Measurements from ENCODE around the gene MIF. TPM values are rescaled to one million over a fixed set of nuclear protein-coding genes. Genes with fewer than 3 reads are reported as not detected.
A peak's percentile ranks its signal among the peaks of the same experiment; 100 is the strongest.
"Not testable (repeated sequence)": the region's sequence is repeated elsewhere in the genome, so short reads cannot be mapped to it uniquely, and the experiment has no call there.

Gene MIF
- total and polyA plus RNA-seq, 7 donors, result 110 to 277 (median 131) TPM

DNA sequence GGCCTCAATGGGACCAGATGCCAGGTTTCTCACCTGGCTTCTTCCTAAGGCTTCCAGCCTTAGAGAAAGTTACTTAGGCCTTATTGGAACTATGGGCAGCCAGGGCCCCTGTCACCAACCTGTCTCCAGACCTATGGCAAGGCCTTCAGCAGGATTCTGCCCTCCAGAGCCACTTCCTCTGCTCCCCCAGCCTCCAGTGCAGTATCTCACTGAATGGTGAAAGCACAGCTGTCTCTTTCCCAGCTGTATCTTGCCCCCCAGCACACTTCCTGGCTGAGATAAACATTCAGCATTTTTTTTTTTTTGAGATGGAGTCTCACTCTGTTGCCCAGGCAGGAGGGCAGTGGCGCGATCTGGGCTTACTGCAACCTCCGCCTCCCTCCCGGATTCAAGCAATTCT is 35.0 kb upstream of the MIF start:
- no peak for DNase-seq
- H3K27ac ChIP-seq, result no peak overlapping the region
- no peak overlapping the region for H3K4me3 ChIP-seq
- peaks cover 0 to 5% of the 10 kb centered on the region in 2 donors for H3K36me3 ChIP-seq (ENCODE audit: insufficient read depth in 1 of 2, low read depth in 1 of 2)
- no peaks in the 10 kb centered on the region for H3K9me3 ChIP-seq
- intact Hi-C loops (cut with DNase I), result no loop called here
- 94 to 95% (median 95%) methylated on average over 4 of the region's 4 CpGs for WGBS, 3 donors
- TF ChIP-seq, protein P1, sequence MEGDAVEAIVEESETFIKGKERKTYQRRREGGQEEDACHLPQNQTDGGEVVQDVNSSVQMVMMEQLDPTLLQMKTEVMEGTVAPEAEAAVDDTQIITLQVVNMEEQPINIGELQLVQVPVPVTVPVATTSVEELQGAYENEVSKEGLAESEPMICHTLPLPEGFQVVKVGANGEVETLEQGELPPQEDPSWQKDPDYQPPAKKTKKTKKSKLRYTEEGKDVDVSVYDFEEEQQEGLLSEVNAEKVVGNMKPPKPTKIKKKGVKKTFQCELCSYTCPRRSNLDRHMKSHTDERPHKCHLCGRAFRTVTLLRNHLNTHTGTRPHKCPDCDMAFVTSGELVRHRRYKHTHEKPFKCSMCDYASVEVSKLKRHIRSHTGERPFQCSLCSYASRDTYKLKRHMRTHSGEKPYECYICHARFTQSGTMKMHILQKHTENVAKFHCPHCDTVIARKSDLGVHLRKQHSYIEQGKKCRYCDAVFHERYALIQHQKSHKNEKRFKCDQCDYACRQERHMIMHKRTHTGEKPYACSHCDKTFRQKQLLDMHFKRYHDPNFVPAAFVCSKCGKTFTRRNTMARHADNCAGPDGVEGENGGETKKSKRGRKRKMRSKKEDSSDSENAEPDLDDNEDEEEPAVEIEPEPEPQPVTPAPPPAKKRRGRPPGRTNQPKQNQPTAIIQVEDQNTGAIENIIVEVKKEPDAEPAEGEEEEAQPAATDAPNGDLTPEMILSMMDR (IDR thresholded peaks at IDR 0.05), result no peak
- ATAC-seq, result no peak
- H3K4me1 ChIP-seq, result peaks cover 14% of the 10 kb centered on the region
- no peaks in the 10 kb centered on the region for H3K27me3 ChIP-seq (ENCODE audit: insufficient read depth in 3 of 3, low read length in 2 of 3)

DNA sequence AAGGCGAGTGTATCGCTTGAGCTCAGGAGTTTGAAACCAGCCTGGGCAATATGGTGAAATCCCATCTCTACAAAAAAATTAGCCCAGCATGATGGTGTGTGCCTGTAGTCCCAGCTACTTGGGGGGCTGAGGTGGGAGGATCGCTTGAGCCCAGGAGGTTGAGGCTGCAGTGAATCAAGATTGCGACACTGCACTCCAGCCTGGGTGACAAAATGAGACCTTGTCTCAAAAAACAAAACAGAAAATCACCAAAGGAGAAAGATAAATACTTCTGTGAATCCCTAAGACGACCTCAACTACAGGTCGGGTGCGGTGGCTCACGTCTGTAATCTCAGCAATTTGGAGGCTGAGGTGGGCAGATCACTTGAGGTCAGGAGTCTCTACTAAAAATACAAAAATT is 34.0 kb upstream of the MIF start:
- peaks cover 18% of the 10 kb centered on the region for H3K4me1 ChIP-seq
- not testable (repeated sequence) for H3K27me3 ChIP-seq (ENCODE audit: insufficient read depth in 3 of 3, low read length in 2 of 3); ATAC-seq; DNase-seq; H3K4me3 ChIP-seq; H3K36me3 ChIP-seq (ENCODE audit: insufficient read depth in 1 of 2, low read depth in 1 of 2); H3K27ac ChIP-seq; H3K9me3 ChIP-seq
- intact Hi-C loops (cut with DNase I), result loop anchor here in 1 of 2 donors (5.0 kb wide), 1 partner anchor 97 kb away; no protein-coding TSS in a partner anchor
- 88 to 98% (median 98%) methylated on average over 8 of the region's 8 CpGs for WGBS, 3 donors

DNA sequence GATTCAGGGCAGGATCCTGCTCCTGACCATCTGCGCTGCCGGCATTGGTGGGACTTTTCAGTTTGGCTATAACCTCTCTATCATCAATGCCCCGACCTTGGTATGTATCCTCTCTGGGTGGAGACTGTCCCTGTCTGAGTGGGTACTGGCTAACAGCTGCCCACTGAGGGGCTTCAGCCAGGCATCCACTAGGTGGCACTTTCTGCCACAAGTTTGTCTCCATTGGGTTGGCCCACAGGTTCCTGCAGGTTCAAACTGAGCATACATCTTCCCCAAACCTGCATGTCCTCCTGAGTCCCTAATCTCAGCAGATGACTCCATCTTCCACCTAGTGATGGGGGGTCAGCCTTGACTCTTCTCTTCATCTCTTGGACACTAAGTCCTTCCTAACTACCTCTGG is 32.1 kb upstream of the MIF start:
- peaks cover 0 to 16% of the 10 kb centered on the region in 2 donors for H3K36me3 ChIP-seq (ENCODE audit: insufficient read depth in 1 of 2, low read depth in 1 of 2)
- no peak overlapping the region for H3K27ac ChIP-seq
- no peak for DNase-seq
- WGBS, 3 donors, result 76 to 82% (median 76%) methylated on average over 3 of the region's 3 CpGs
- peaks cover 12% of the 10 kb centered on the region for H3K4me1 ChIP-seq
- no peaks in the 10 kb centered on the region for H3K9me3 ChIP-seq
- no peaks in the 10 kb centered on the region for H3K27me3 ChIP-seq (ENCODE audit: insufficient read depth in 3 of 3, low read length in 2 of 3)
- TF ChIP-seq, protein P1 (IDR thresholded peaks at IDR 0.05), result peak; percentile 50
- H3K4me3 ChIP-seq, result no peak overlapping the region
- ATAC-seq, result no peak
- intact Hi-C loops (cut with DNase I), result loop anchor here in 1 of 2 donors (5.0 kb wide), 1 partner anchor 95 kb away; no protein-coding TSS in a partner anchor

DNA sequence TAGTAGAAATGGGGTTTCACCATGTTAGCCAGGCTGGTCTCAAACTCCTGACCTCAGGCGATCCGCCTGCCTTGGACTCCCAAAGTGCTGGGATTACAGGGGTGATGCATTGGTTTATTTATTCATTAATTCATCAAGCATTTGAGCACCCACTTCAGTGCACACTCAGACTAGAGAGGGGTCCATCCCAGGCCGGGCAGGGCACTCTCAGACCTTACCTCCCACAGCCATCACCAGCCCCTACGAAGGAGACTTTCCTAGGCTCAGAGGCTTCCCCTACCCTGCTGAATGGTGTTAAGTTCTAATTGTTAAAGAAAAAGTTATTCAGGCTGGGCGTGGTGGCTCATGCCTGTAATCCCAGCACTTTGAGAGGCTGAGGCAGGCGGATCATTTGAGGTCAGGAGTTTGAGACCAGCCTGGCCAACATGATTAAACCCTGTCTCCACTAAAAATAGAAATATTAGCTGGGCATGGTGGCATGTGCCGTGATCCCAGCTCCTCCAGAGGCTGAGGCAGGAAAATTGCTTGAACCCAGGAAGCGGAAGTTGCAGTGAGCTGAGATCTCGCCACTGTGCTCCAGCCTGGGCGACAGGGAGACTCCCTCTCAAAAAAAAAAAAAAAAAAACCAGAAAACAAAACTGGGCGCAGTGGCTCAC is 29.6 kb upstream of the MIF start:
- H3K4me1 ChIP-seq; H3K27ac ChIP-seq; H3K9me3 ChIP-seq; H3K4me3 ChIP-seq; DNase-seq; H3K27me3 ChIP-seq (ENCODE audit: insufficient read depth in 3 of 3, low read length in 2 of 3): not testable (repeated sequence)
- 54 to 67% (median 64%) methylated on average over 11 of the region's 11 CpGs for WGBS, 3 donors
- H3K36me3 ChIP-seq (ENCODE audit: insufficient read depth in 1 of 2, low read depth in 1 of 2), result peaks cover 0 to 41% of the 10 kb centered on the region in 2 donors
- intact Hi-C loops (cut with DNase I), result loop anchor here in 1 of 2 donors (5.0 kb wide), 1 partner anchor 93 kb away; no protein-coding TSS in a partner anchor
- ATAC-seq, result peak; percentile 19 to 61 (median 55)

DNA sequence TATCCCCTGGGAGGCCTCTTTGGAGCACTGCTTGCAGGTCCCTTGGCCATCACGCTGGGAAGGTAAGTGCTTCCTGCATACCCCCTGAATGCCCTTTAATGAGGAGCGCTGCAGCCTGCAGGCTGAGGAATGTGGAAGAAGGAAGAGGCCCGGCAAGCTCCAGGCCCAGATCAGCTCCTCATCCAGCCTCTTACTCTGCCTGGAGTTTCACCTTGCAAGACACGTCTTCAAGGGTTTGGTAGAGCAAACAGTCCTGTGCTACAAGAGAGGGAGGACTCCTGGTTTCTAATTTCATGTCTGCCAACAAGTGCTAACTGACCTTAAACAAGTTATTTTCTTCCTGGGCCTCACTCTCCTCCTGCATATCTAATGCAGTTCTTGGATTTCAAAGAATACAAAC is 25.6 kb upstream of the MIF start:
- 75 to 85% (median 83%) methylated on average over 4 of the region's 4 CpGs for WGBS, 3 donors
- Histone ChIP-seq H3K4me1 (peaks cover 4% of the 10 kb centered on the region), H3K27ac (no peak overlapping the region), H3K27me3 (ENCODE audit: insufficient read depth in 3 of 3, low read length in 2 of 3) (no peaks in the 10 kb centered on the region), H3K36me3 (ENCODE audit: insufficient read depth in 1 of 2, low read depth in 1 of 2) (peaks cover 0 to 61% of the 10 kb centered on the region in 2 donors), H3K9me3 (no peaks in the 10 kb centered on the region), H3K4me3 (no peak overlapping the region)
- ATAC-seq (no peak), DNase-seq (no peak)
- TF ChIP-seq, protein P1 (IDR thresholded peaks at IDR 0.05), result no peak
- intact Hi-C loops (cut with DNase I), result no loop called here

Data from psoas muscle (tissue), 8 donors.